Fibroblast of villous mesenchyme (primary cell): ENCODE results near the gene ANKLE1. TPM values are rescaled to one million over a fixed set of nuclear protein-coding genes. Genes with fewer than 3 reads are reported as not detected.

Experiments
- DNase-seq: peaks from one replicate; pipeline ENCODE4 v3.0.0-alpha.2; 2010; ENCODE audit warnings: low read depth
- H3K4me3 ChIP-seq: 2 replicates; pipeline ENCODE4 v1.5.1; 2011; ENCODE audit warnings: low read depth, mild to moderate bottlenecking, low read length
- CTCF ChIP-seq: IDR thresholded peaks from 2 replicates; pipeline ENCODE4 v1.5.1; 2012; ENCODE audit warnings: low read depth, mild to moderate bottlenecking, low read length; ENCODE audit not compliant: insufficient read depth
- total RNA-seq: library from RNA; depleted of rRNA; stranded (reverse); fragments of >200 nt; gene quantifications from 2 replicates; pipeline ENCODE4 v1.2.3, GENCODE V29; 2012

ANKLE1 gene
- total RNA-seq, 1 donor = 0.86 TPM

DNA sequence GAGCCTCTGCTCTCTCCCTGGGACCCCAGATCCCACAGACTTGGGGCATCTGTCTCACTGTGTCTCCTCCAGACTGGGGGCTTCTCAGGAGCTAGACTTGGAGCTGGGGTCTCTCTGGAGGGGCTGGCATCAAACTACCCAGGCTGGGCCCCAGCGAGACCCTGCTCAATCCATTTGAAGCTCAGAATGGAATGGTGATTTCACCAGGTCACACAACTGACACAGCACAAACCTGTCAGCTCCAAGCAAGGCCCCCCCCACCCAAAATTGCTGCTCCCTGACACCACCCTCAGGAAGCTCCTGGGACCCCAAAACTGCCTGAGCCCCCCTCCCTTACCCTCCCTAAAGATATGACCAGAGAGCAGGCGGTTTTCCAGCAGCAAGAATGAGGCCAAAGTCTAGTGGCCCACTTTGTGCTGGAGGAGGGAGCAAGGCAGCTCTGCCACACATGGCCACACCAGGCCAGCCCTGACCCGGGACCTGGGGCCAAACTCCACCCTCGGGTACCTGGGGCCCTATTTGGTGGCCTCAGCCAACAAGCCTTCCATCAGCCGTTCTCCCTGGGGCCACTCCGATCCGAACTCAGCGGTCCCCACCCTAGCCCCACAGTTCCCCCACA is 38.4 kb upstream of the ANKLE1 start:
- H3K4me3 ChIP-seq = peak overlapping the region; percentile 96
- no peak for DNase-seq

DNA sequence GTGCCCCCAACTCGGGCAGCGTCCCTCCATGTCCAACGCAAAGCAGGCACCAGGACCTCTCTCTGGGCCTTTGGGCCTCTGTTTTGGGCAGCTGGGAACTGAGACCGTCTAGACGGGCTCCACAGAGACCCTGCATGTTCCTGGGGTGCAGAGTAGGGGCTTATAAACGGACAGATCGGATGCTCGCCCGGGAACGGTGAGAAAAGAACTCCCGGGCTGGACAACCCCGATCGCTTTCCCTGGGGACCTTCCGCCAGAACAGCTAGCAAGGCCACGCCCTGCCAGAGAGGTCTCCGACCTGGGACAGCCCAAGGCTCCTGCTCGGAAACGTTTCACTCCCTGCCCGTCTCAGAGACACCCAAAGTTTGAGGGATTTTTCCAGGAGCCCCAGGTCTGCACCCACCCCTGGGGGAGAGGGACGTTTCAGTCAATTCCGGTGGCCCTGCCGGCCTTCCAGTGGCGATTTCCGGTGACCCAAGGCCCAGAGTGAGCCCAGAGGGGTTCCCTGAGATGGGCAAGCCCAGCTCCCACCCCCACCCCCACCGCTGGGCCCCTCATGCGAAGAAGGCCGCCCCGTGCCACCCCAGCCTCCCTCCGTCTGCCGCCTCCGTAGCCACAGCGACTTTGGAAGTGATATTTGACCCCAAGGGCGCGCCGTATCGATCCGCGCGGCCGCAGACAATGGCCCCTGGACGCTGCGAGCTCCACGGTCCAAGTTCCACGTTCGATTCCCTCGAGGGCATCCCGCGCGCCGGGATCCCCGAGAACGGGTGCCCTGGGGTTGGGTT is 37.7 kb upstream of the ANKLE1 start:
- no peak for TF ChIP-seq CTCF
- H3K4me3 ChIP-seq = peak overlapping the region; percentile 96
- no peak for DNase-seq

More for the DNA sequence above, 38.4 kb upstream of the ANKLE1 start:
- TF ChIP-seq CTCF = no peak

DNA sequence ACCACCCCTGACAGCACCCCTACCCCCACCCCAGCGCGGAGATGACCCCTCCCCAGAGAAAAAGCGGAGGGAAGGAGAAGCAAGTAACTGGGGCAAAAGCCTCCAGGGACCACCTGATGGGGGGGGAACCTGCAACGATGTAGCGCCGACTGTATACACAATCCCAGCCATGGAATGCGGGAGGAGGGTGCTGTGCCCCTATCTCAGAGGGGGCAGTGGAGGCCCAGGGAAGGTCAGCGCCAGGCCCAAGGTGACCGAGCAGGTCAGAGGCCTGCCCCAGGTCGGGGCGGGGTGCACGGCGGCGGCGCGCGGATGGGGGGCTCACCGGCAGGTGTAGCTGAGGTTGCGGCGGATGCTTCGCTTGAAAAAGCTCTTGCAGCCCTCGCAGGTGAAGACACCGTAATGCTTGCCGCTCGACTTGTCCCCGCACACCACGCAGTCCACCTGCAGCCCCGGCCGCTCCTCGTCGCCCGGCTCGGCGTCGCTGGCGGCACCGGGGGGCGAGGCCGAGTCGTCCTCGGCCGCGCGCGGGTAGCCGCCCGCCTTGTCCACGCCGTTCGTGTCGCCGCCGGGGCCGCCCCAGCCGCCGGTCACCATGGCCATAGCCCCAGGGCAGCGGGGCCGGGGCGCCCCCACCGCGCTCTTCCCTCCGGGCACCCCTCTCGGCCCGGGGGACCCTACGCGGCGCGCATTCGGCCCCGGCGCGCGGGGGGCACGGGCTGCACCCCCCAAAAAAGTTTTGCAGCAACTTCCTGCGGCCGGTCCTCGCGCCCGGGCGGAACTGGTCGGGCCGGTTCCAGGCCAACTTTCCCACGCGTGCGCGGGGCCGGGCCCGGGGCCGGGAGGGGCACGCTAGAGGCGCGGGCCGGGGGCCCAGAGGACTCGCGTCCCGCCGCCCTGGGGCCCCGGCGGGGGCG is 36.8 kb upstream of the ANKLE1 start:
- peak overlapping the region; percentile 96 for H3K4me3 ChIP-seq
- no peak for TF ChIP-seq CTCF

GRCh38 chr19:17245535-17245984 is 36.1 kb upstream of the ANKLE1 start, which contains the start of gene NR2F6:
NR2F6 (minus strand) TSS chr19:17245919; CDS start chr19:17245220, 699 bp downstream.
- no peak for TF ChIP-seq CTCF
- H3K4me3 ChIP-seq = peak within 1 kb of the TSS; percentile 96
- no peak for DNase-seq

More for the DNA sequence above, 36.8 kb upstream of the ANKLE1 start:
- no peak for DNase-seq

DNA sequence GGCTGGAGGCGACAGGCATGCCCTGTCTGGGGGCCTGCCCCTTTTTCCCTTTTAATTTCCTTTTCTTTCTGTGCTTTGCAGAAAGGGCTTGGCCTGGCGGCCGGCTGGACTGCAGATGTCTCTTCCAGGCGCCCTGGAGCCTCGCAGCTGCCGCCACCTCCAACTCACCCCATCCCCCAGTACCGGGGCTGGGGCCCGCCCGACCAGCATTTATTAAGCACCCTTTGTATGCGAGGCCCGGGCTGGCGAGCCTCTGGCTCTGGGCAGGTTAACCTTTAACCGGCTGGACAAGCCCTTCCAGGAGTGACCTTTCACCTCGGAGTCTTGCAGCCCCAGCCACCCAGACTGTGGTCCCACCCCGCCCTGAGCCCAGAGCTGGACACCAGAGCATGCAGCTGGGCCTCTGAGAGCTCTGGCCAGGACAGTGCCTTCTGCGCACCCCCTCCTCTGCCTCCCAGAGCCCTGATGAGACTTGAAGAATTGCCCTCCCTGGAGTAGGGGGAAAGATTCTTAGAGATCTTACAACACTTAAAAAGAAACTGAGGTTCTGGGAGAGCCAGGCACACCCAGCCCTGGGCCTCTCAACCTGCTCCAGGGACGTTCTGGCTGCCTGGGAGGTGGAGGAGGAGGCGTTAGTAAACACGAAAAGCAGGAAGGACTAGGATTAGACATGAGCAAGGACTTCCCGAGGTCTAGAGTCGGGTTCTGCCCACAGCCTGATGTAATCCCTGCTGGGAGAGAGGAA is 34.8 kb upstream of the ANKLE1 start:
- H3K4me3 ChIP-seq = peak overlapping the region; percentile 50
- TF ChIP-seq CTCF = no peak
- peak; percentile 55 for DNase-seq
